Measurements from ENCODE around the gene MLXIP.

MLXIP gene

GRCh38 chr12:122189626-122190475 is 111.3 kb downstream of the MLXIP start:
- Histone ChIP-seq H3K36me3 (ENCODE audit: control insufficient read depth, low read depth, low read length) (no peaks in the 10 kb centered on the region), H3K4me1 (ENCODE audit: control insufficient read depth, low read depth, low read length) (no peaks in the 10 kb centered on the region), H3K4me3 (ENCODE audit: low read length) (no peak overlapping the region), H3K27me3 (ENCODE audit: control insufficient read depth, insufficient read depth, low read length) (no peaks in the 10 kb centered on the region), H3K27ac (ENCODE audit: low read length) (no peak overlapping the region), H3K9me3 (ENCODE audit: control insufficient read depth, low read depth, low read length) (no peaks in the 10 kb centered on the region), H3K9ac (ENCODE audit: low read length) (no peak overlapping the region)

GRCh38 chr12:122190842-122191668 is 112.5 kb downstream of the MLXIP start:
- Histone ChIP-seq H3K9ac (ENCODE audit: low read length) (no peak overlapping the region), H3K4me3 (ENCODE audit: low read length) (no peak overlapping the region), H3K27ac (ENCODE audit: low read length) (no peak overlapping the region), H3K36me3 (ENCODE audit: control insufficient read depth, low read depth, low read length) (no peaks in the 10 kb centered on the region), H3K27me3 (ENCODE audit: control insufficient read depth, insufficient read depth, low read length) (no peaks in the 10 kb centered on the region), H3K4me1 (ENCODE audit: control insufficient read depth, low read depth, low read length) (no peaks in the 10 kb centered on the region), H3K9me3 (ENCODE audit: control insufficient read depth, low read depth, low read length) (no peaks in the 10 kb centered on the region)

DNA sequence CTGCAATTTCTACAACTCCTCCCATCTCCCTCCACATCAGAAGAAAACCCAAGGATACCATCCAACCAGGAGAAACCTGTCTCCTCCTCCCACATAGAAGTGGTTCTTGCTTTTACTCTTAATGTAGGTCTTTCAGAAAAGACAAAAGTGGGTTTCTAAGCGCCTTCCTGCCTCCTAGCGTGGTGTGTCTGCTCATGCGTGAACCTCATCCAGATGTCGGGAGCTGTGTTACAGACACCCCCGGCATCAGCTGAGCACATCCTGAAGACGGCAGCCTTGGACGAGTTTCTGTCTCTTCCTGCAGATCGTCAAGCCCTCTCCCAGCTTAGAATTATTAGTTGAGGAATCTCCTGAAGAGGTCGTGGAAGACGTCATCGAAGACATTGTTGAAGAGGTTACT is 113.9 kb downstream of the MLXIP start:
- Histone ChIP-seq H3K27me3 (ENCODE audit: control insufficient read depth, insufficient read depth, low read length) (no peaks in the 10 kb centered on the region), H3K36me3 (ENCODE audit: control insufficient read depth, low read depth, low read length) (no peaks in the 10 kb centered on the region), H3K4me1 (ENCODE audit: control insufficient read depth, low read depth, low read length) (no peaks in the 10 kb centered on the region), H3K9me3 (ENCODE audit: control insufficient read depth, low read depth, low read length) (no peaks in the 10 kb centered on the region), H3K27ac (ENCODE audit: low read length) (no peak overlapping the region), H3K9ac (ENCODE audit: low read length) (no peak overlapping the region), H3K4me3 (ENCODE audit: low read length) (no peak overlapping the region)

- Histone ChIP-seq H3K9ac (ENCODE audit: low read length) (no peak overlapping the region), H3K36me3 (ENCODE audit: control insufficient read depth, low read depth, low read length) (no peaks in the 10 kb centered on the region), H3K27ac (ENCODE audit: low read length) (no peak overlapping the region), H3K27me3 (ENCODE audit: control insufficient read depth, insufficient read depth, low read length) (peaks cover 2% of the 10 kb centered on the region), H3K4me1 (ENCODE audit: control insufficient read depth, low read depth, low read length) (no peaks in the 10 kb centered on the region), H3K4me3 (ENCODE audit: low read length) (no peak overlapping the region), H3K9me3 (ENCODE audit: control insufficient read depth, low read depth, low read length) (no peaks in the 10 kb centered on the region)
Measured at GRCh38 chr12:122194804-122195203, 116.2 kb downstream of the MLXIP start.

- Histone ChIP-seq H3K36me3 (ENCODE audit: control insufficient read depth, low read depth, low read length) (no peaks in the 10 kb centered on the region), H3K9me3 (ENCODE audit: control insufficient read depth, low read depth, low read length) (no peaks in the 10 kb centered on the region), H3K4me3 (ENCODE audit: low read length) (no peak overlapping the region), H3K27me3 (ENCODE audit: control insufficient read depth, insufficient read depth, low read length) (peaks cover 4% of the 10 kb centered on the region), H3K9ac (ENCODE audit: low read length) (no peak overlapping the region), H3K27ac (ENCODE audit: low read length) (no peak overlapping the region), H3K4me1 (ENCODE audit: control insufficient read depth, low read depth, low read length) (no peaks in the 10 kb centered on the region)
Measured at GRCh38 chr12:122195405-122195804, 116.8 kb downstream of the MLXIP start.
